Stomach (tissue), 9 donors: Measurements from ENCODE around the gene UBE2I. TPM values are rescaled to one million over a fixed set of nuclear protein-coding genes. Genes with fewer than 3 reads are reported as not detected.
A peak's percentile ranks its signal among the peaks of the same experiment; 100 is the strongest.

Experiments
- DNase-seq, 2 donors: peaks; one replicate each; pipeline versions ENCODE4 v3.0.0 to v3.0.0-alpha.2; 2013 to 2019
- H3K27ac ChIP-seq, 5 donors: fragments of 200-600 bp in 4 of 5; sonication (generic) in 4 of 5; one replicate each; pipeline ENCODE4 v1.5.1; 2013 to 2019; ENCODE audit warnings: mild to moderate bottlenecking in 1 of 5, moderate library complexity in 1 of 5
- H3K27me3 ChIP-seq, 3 donors: fragments of 200-600 bp; sonication (generic); one replicate each; pipeline ENCODE4 v1.5.1; 2017 to 2019; ENCODE audit warnings: mixed run types in 1 of 3
- H3K36me3 ChIP-seq, 4 donors: fragments of 200-600 bp; sonication (generic); 1 replicate in 3 of 4; 2 replicates in 1 of 4; pipeline ENCODE4 v1.5.1; 2016 to 2019
- H3K4me1 ChIP-seq, 4 donors: fragments of 200-600 bp; sonication (generic); one replicate each; pipeline ENCODE4 v1.5.1; 2016 to 2019
- H3K4me3 ChIP-seq, 4 donors: fragments of 200-600 bp; sonication (generic) in 3 of 4; one replicate each; pipeline ENCODE4 v1.5.1; 2016 to 2019; ENCODE audit warnings: mild to moderate bottlenecking in 1 of 4
- H3K9me3 ChIP-seq, 4 donors: fragments of 200-600 bp; sonication (generic); one replicate each; pipeline ENCODE4 v1.5.1; 2016 to 2019
- EP300 ChIP-seq: sonication (generic); formaldehyde crosslinking; IDR thresholded peaks from one replicate; pipeline ENCODE4 v1.6.1; 2017; ENCODE audit warnings: antibody characterized with exemption
- POLR2A ChIP-seq, 4 donors: fragments of 450-650 bp; IDR thresholded peaks; one replicate each; pipeline ENCODE4 v1.6.1; 2016; ENCODE audit warnings: antibody characterized with exemption in 4 of 4, control low read depth in 2 of 4, mild to moderate bottlenecking in 1 of 4, moderate library complexity in 1 of 4
- POLR2AphosphoS5 ChIP-seq, 3 donors: sonication (generic); formaldehyde crosslinking; IDR thresholded peaks; one replicate each; pipeline ENCODE4 v1.6.1; 2016; ENCODE audit warnings: antibody characterized with exemption in 3 of 3
- WGBS, 5 donors: extraction: QIAGEN DNeasy Blood & Tissue Kit in 3 of 5; methylation state at CpG; one replicate each; pipeline versions ENCODE4 v1.1.5 to v1.1.7; 2013 to 2018; 5-methylcytosine and 5-hydroxymethylcytosine counted together
- intact Hi-C: fragments of 100-400 bp; cut with DNase I; formaldehyde crosslinking; loops from one replicate; pipeline ENCODE4 v1.15.1; 2023; ENCODE audit warnings: low total_unique reads
- polyA plus RNA-seq, 3 donors: library from polyadenylated mRNA; stranded (reverse); fragments of 200-250 nt; gene quantifications; one replicate each; pipeline ENCODE4 v1.2.3, GENCODE V29; 2013
- total RNA-seq, 5 donors: library from RNA; depleted of rRNA; stranded (reverse); fragments of >200 nt; gene quantifications; one replicate each; pipeline versions ENCODE4 v1.1.0 to v1.2.3, GENCODE V29; 2014 to 2016
- TF ChIP-seq, protein P1 (sequence below), 7 experiments: fragments of 450-650 bp in 4 of 7; fragments of 200-600 bp in 3 of 7; sonication (generic) in 3 of 7; IDR thresholded peaks; one replicate each; pipeline ENCODE4 v1.5.1; 2016 to 2019; ENCODE audit warnings: antibody characterized with exemption in 7 of 7, control low read depth in 2 of 7, mild to moderate bottlenecking in 1 of 7
- donor health status: healthy with polysubstance abuse.
- donor health status: Bipolar disorder and iron deficiency.
- donor health status: healthy.

Gene UBE2I
- total and polyA plus RNA-seq, 8 donors = 42.0 to 71.0 (median 46.7) TPM

DNA sequence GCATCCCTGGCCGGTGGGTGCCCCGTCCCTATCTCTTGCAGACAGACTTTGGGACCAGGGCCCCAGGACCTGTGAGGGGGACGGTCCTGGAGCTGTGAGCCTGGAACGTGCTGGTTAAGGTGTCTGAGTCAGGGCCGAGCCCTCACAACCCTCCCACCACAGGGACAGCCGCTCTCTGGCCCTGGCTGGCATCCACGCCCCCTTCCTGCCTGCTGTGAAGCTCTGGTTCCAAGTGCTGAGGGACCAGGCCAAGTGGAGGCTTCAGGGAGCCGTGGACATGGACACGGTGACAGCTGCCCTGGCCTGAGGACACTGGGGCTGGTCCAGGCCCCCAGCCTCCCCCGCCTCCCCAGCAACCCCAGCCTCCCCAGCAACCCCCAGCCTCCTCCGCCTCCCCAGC lies 35.7 kb downstream of the UBE2I start:
- intact Hi-C loops = no loop called here

DNA sequence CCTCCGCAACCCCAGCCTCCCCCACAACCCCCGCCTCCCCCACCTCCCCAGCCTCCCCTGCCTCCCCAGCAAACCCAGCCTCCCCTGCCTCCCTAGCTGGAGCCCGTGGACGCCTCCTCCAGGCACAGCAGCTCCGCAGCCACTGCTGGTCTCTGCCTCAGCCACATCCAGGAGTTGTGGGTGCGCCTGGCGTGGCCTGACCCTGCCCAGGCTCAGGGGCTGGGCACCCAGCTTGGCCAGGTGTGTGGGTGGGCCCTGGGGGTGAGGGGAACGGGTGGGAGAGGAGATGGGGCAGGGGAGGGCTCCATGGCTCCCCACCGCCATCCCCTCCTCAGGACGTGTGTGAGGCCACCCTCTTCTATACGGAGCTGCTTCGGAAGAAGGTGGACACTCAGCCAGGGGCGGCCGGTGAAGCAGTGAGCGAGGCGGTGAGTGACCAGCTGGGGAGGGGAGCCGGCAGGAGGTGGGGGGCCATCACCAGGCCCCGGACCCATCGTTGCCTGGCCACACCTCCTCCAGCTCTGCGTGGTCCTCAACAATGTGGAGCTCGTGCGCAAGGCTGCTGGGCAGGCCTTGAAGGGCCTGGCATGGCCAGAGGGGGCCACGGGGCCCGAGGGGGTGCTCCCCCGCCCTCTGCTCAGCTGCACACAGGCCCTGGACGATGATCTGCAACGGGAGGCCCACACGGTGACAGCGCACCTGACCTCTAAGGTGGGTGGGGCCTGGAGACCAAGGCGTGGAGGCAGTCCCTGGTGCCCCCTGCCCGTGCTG lies 36.4 kb downstream of the UBE2I start:
- intact Hi-C loops = no loop called here
- Histone ChIP-seq H3K4me1 (peaks cover 11 to 37% (median 33%) of the 10 kb centered on the region in 4 donors), H3K9me3 (no peaks in the 10 kb centered on the region), H3K36me3 (peaks cover 20 to 34% (median 33%) of the 10 kb centered on the region in 4 donors), H3K27me3 (peaks cover 0 to 15% (median 0%) of the 10 kb centered on the region in 3 donors), H3K27ac (no peak overlapping the region), H3K4me3 (no peak overlapping the region)
- TF ChIP-seq POLR2A (IDR thresholded peaks at IDR 0.05) = no peak
- TF ChIP-seq POLR2AphosphoS5 (IDR thresholded peaks at IDR 0.05) = no peak
- TF ChIP-seq, protein P1, sequence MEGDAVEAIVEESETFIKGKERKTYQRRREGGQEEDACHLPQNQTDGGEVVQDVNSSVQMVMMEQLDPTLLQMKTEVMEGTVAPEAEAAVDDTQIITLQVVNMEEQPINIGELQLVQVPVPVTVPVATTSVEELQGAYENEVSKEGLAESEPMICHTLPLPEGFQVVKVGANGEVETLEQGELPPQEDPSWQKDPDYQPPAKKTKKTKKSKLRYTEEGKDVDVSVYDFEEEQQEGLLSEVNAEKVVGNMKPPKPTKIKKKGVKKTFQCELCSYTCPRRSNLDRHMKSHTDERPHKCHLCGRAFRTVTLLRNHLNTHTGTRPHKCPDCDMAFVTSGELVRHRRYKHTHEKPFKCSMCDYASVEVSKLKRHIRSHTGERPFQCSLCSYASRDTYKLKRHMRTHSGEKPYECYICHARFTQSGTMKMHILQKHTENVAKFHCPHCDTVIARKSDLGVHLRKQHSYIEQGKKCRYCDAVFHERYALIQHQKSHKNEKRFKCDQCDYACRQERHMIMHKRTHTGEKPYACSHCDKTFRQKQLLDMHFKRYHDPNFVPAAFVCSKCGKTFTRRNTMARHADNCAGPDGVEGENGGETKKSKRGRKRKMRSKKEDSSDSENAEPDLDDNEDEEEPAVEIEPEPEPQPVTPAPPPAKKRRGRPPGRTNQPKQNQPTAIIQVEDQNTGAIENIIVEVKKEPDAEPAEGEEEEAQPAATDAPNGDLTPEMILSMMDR (IDR thresholded peaks at IDR 0.05) = no peak
- TF ChIP-seq EP300 = no peak
- WGBS, 5 donors = 52 to 76% (median 70%) methylated on average over 13 to 31 of the region's 31 CpGs
- DNase-seq = no peak

More for the DNA sequence above, 35.7 kb downstream of the UBE2I start:
- DNase-seq = no peak
- TF ChIP-seq, protein P1 (IDR thresholded peaks at IDR 0.05) = no peak
- TF ChIP-seq POLR2AphosphoS5 (IDR thresholded peaks at IDR 0.05) = no peak
- no peak for TF ChIP-seq POLR2A (IDR thresholded peaks at IDR 0.05)
- no peak for TF ChIP-seq EP300
- H3K9me3 ChIP-seq = no peaks in the 10 kb centered on the region
- peaks cover 5 to 29% (median 25%) of the 10 kb centered on the region in 4 donors for H3K4me1 ChIP-seq
- H3K36me3 ChIP-seq = peaks cover 20 to 29% (median 28%) of the 10 kb centered on the region in 4 donors
- H3K27me3 ChIP-seq = peaks cover 0 to 15% (median 0%) of the 10 kb centered on the region in 3 donors
- WGBS, 5 donors = 74 to 80% (median 77%) methylated on average over 5 to 11 of the region's 11 CpGs
- H3K27ac ChIP-seq = no peak overlapping the region
- H3K4me3 ChIP-seq = no peak overlapping the region

DNA sequence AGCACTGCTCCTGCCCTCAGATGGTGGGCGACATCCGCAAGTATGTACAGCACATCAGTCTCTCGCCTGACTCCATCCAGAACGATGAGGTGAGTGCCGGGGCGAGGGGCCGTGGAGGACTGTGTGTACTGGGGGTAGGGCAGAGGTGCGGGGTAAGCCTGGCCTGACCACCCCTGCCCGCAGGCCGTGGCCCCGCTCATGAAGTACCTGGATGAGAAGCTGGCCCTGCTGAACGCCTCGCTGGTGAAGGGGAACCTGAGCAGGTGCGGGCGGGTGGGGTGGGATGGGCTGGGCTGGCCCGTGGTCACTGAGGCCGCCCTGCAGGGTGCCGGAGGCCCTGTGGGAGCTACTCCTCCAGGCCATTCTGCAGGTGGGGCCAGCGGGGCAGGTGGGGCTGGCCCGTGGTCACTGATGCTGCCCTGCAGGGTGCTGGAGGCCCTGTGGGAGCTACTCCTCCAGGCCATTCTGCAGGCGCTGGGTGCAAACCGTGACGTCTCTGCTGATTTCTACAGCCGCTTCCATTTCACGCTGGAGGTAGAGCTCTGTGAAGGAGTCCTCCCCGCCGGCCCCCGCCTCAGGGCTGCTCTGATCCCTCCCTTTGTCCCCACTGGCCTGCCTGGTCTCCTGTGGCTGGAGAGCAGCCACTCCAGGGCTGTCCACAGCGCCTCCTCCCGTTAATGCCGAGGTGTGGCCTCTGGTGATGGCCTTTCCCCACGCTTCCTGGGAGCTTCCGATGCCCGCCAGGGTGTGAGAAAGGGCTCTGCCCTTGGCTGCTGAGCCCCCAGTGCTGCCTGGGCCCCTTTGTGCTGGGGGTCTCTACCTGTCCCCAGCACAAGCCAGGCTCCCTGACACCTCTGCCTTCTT lies 37.2 kb downstream of the UBE2I start:
- Histone ChIP-seq H3K9me3 (no peaks in the 10 kb centered on the region), H3K27me3 (peaks cover 0 to 15% (median 0%) of the 10 kb centered on the region in 3 donors), H3K4me3 (no peak overlapping the region), H3K36me3 (peaks cover 20 to 34% (median 33%) of the 10 kb centered on the region in 4 donors), H3K27ac (no peak overlapping the region), H3K4me1 (peaks cover 15 to 42% (median 39%) of the 10 kb centered on the region in 4 donors)
- DNase-seq = no peak
- WGBS, 5 donors = 38 to 67% (median 57%) methylated on average over 6 to 34 of the region's 34 CpGs
- intact Hi-C loops = no loop called here
- TF ChIP-seq EP300 = no peak
- TF ChIP-seq, protein P1 (IDR thresholded peaks at IDR 0.05) = peak in 1 of 7 experiments; percentile 12
- no peak for TF ChIP-seq POLR2A (IDR thresholded peaks at IDR 0.05)
- TF ChIP-seq POLR2AphosphoS5 (IDR thresholded peaks at IDR 0.05) = no peak

DNA sequence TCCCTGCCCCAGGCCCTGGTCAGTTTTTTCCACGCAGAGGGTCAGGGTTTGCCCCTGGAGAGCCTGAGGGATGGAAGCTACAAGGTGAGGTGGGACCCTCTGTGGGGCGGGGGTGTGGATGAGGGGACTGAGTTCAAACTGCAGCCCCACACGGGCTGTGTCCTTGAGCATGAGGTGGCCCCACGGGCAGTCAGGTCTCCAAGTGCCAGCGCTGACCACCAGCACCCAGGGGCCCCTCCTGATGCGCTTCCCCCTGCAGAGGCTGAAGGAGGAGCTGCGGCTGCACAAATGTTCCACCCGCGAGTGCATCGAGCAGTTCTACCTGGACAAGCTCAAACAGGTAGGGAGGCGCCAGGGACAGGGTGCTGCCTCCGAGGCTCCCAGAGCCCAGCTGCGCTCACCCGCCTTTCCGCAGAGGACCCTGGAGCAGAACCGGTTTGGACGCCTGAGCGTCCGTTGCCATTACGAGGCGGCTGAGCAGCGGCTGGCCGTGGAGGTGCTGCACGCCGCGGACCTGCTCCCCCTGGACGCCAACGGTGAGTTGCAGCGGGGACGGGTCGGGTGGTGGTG lies 37.9 kb downstream of the UBE2I start:
- DNase-seq = no peak
- no peak overlapping the region for H3K4me3 ChIP-seq
- peaks cover 0 to 10% (median 0%) of the 10 kb centered on the region in 3 donors for H3K27me3 ChIP-seq
- peaks cover 16 to 41% (median 38%) of the 10 kb centered on the region in 4 donors for H3K4me1 ChIP-seq
- TF ChIP-seq, protein P1 (IDR thresholded peaks at IDR 0.05) = peak in 1 of 7 experiments; percentile 1
- TF ChIP-seq POLR2AphosphoS5 (IDR thresholded peaks at IDR 0.05) = no peak
- H3K36me3 ChIP-seq = peaks cover 20 to 34% (median 33%) of the 10 kb centered on the region in 4 donors
- WGBS, 5 donors = 82 to 90% (median 89%) methylated on average over 4 to 31 of the region's 31 CpGs
- no peak overlapping the region for H3K27ac ChIP-seq
- no peaks in the 10 kb centered on the region for H3K9me3 ChIP-seq
- intact Hi-C loops = no loop called here
